ENCODE data around the gene GEMIN7. TPM values are rescaled to one million over a fixed set of nuclear protein-coding genes. Genes with fewer than 3 reads are reported as not detected.

The GEMIN7 gene
- total RNA-seq, 1 donor from 2014 or later, result 46.0 TPM

DNA sequence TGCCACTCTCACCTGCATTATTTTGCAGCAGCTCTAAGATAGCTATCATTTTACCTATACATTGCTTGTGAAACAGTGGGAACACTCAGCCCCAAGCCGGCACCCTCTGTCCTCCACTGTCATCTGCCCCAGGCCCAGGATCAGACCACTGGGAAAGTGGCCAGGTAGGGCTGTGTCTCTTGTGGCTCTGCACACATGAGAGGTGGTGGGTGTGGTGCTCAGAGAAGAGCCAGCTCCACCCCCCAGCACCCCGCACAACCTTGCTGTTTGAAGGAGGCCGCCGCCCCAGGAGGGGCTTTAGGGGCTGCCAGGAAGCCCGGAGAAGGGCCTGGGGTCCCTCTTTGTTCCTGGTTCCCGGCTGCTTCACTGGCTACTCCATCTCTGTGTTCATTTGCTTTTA, 40.5 kb downstream of the GEMIN7 start:
- FAIRE-seq, result no peak
- H3K27me3 ChIP-seq (ENCODE audit: insufficient read depth, low read length), result no peaks in the 10 kb centered on the region
- peaks cover 2% of the 10 kb centered on the region for H3K36me3 Mint-ChIP-seq (ENCODE audit: low read depth, unreplicated experiment)
- H3K79me2 ChIP-seq (ENCODE audit: insufficient read depth, low read length), result peaks cover 89% of the 10 kb centered on the region
- peaks cover 6% of the 10 kb centered on the region for H3K4me1 Mint-ChIP-seq (ENCODE audit: low read depth, unreplicated experiment)
- no peak overlapping the region for H2AFZ ChIP-seq (ENCODE audit: low read depth, low read length)
- no peak overlapping the region for H3K4me3 ChIP-seq (ENCODE audit: insufficient read depth, low read depth, low read length)
- H3K27ac Mint-ChIP-seq (ENCODE audit: unreplicated experiment), result no peak overlapping the region
- TF ChIP-seq, protein P1, sequence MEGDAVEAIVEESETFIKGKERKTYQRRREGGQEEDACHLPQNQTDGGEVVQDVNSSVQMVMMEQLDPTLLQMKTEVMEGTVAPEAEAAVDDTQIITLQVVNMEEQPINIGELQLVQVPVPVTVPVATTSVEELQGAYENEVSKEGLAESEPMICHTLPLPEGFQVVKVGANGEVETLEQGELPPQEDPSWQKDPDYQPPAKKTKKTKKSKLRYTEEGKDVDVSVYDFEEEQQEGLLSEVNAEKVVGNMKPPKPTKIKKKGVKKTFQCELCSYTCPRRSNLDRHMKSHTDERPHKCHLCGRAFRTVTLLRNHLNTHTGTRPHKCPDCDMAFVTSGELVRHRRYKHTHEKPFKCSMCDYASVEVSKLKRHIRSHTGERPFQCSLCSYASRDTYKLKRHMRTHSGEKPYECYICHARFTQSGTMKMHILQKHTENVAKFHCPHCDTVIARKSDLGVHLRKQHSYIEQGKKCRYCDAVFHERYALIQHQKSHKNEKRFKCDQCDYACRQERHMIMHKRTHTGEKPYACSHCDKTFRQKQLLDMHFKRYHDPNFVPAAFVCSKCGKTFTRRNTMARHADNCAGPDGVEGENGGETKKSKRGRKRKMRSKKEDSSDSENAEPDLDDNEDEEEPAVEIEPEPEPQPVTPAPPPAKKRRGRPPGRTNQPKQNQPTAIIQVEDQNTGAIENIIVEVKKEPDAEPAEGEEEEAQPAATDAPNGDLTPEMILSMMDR (IDR thresholded peaks at IDR 0.05; ENCODE audit: insufficient read depth, low read depth, low read length), result no peak
- TF ChIP-seq EZH2 (IDR thresholded peaks at IDR 0.05; ENCODE audit: insufficient read depth, low read length), result no peak
- no peaks in the 10 kb centered on the region for H3K9me3 Mint-ChIP-seq (ENCODE audit: unreplicated experiment)
- H3K4me3 Mint-ChIP-seq (ENCODE audit: unreplicated experiment), result no peak overlapping the region
- no peaks in the 10 kb centered on the region for H3K36me3 ChIP-seq (ENCODE audit: insufficient read depth, low read length)
- H3K9ac ChIP-seq (ENCODE audit: low read length), result no peak overlapping the region
- no peak overlapping the region for H3K4me2 ChIP-seq (ENCODE audit: low read length)
- no peaks in the 10 kb centered on the region for H3K4me1 ChIP-seq (ENCODE audit: insufficient read depth, low read length)
- DNase-seq (ENCODE audit: low read depth), result no peak
- peaks cover 97% of the 10 kb centered on the region for H4K20me1 ChIP-seq (ENCODE audit: insufficient read depth, low read length)
- no peak overlapping the region for H3K27ac ChIP-seq (ENCODE audit: low read depth, low read length)
- H3K27me3 Mint-ChIP-seq (ENCODE audit: low read depth, unreplicated experiment), result no peaks in the 10 kb centered on the region
- H3K9me3 ChIP-seq (ENCODE audit: insufficient read depth, low read depth, low read length), result no peaks in the 10 kb centered on the region

GRCh38 chr19:45121827-45122345, 42.8 kb downstream of the GEMIN7 start:
- Mint-ChIP-seq H3K9me3 (ENCODE audit: unreplicated experiment) (no peaks in the 10 kb centered on the region), H3K4me1 (ENCODE audit: low read depth, unreplicated experiment) (peaks cover 6% of the 10 kb centered on the region), H3K27ac (ENCODE audit: unreplicated experiment) (no peak overlapping the region), H3K27me3 (ENCODE audit: low read depth, unreplicated experiment) (no peaks in the 10 kb centered on the region), H3K4me3 (ENCODE audit: unreplicated experiment) (no peak overlapping the region), H3K36me3 (ENCODE audit: low read depth, unreplicated experiment) (peaks cover 2% of the 10 kb centered on the region)
- Histone ChIP-seq H2AFZ (ENCODE audit: low read depth, low read length) (no peak overlapping the region), H3K27me3 (ENCODE audit: insufficient read depth, low read length) (no peaks in the 10 kb centered on the region), H3K4me1 (ENCODE audit: insufficient read depth, low read length) (no peaks in the 10 kb centered on the region), H3K9me3 (ENCODE audit: insufficient read depth, low read depth, low read length) (no peaks in the 10 kb centered on the region), H3K79me2 (ENCODE audit: insufficient read depth, low read length) (peaks cover 87% of the 10 kb centered on the region), H3K9ac (ENCODE audit: low read length) (no peak overlapping the region), H3K4me2 (ENCODE audit: low read length) (no peak overlapping the region), H3K36me3 (ENCODE audit: insufficient read depth, low read length) (no peaks in the 10 kb centered on the region), H3K27ac (ENCODE audit: low read depth, low read length) (no peak overlapping the region), H4K20me1 (ENCODE audit: insufficient read depth, low read length) (peaks cover 97% of the 10 kb centered on the region), H3K4me3 (ENCODE audit: insufficient read depth, low read depth, low read length) (no peak overlapping the region)
- no peak for TF ChIP-seq EZH2 (IDR thresholded peaks at IDR 0.05; ENCODE audit: insufficient read depth, low read length)
- TF ChIP-seq, protein P1 (IDR thresholded peaks at IDR 0.05; ENCODE audit: insufficient read depth, low read depth, low read length), result no peak
- no peak for DNase-seq (ENCODE audit: low read depth)
- no peak for FAIRE-seq

DNA sequence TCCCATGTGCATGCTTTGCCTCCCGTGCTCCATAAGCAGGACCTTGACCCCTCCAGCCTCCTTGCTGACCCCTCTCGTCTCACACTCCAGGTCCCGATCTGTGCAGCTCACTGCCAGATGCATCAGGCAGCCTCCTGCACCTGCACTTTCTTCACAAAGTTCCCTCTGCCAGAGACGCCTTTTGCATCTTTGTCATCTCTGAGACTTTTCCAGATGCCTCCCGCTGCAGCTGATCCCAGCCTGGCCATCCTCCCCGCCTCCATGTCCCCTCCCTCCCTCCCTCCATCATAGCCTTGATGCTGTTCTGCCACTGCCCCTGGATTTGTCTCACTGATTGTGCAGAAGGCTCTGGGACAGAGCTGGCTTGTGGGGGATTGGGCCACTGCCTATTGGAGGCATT, 43.8 kb downstream of the GEMIN7 start:
- no peaks in the 10 kb centered on the region for H3K27me3 ChIP-seq (ENCODE audit: insufficient read depth, low read length)
- no peak overlapping the region for H3K4me3 Mint-ChIP-seq (ENCODE audit: unreplicated experiment)
- H2AFZ ChIP-seq (ENCODE audit: low read depth, low read length), result no peak overlapping the region
- no peak for DNase-seq (ENCODE audit: low read depth)
- no peaks in the 10 kb centered on the region for H3K27me3 Mint-ChIP-seq (ENCODE audit: low read depth, unreplicated experiment)
- no peak overlapping the region for H3K4me3 ChIP-seq (ENCODE audit: insufficient read depth, low read depth, low read length)
- no peak overlapping the region for H3K4me2 ChIP-seq (ENCODE audit: low read length)
- H3K27ac ChIP-seq (ENCODE audit: low read depth, low read length), result no peak overlapping the region
- H3K9ac ChIP-seq (ENCODE audit: low read length), result no peak overlapping the region
- peaks cover 94% of the 10 kb centered on the region for H4K20me1 ChIP-seq (ENCODE audit: insufficient read depth, low read length)
- no peaks in the 10 kb centered on the region for H3K36me3 ChIP-seq (ENCODE audit: insufficient read depth, low read length)
- no peaks in the 10 kb centered on the region for H3K9me3 Mint-ChIP-seq (ENCODE audit: unreplicated experiment)
- no peak for FAIRE-seq
- TF ChIP-seq, protein P1 (IDR thresholded peaks at IDR 0.05; ENCODE audit: insufficient read depth, low read depth, low read length), result no peak
- no peak for TF ChIP-seq EZH2 (IDR thresholded peaks at IDR 0.05; ENCODE audit: insufficient read depth, low read length)
- no peak overlapping the region for H3K27ac Mint-ChIP-seq (ENCODE audit: unreplicated experiment)
- no peaks in the 10 kb centered on the region for H3K9me3 ChIP-seq (ENCODE audit: insufficient read depth, low read depth, low read length)
- no peaks in the 10 kb centered on the region for H3K4me1 Mint-ChIP-seq (ENCODE audit: low read depth, unreplicated experiment)
- H3K79me2 ChIP-seq (ENCODE audit: insufficient read depth, low read length), result peaks cover 86% of the 10 kb centered on the region
- H3K4me1 ChIP-seq (ENCODE audit: insufficient read depth, low read length), result no peaks in the 10 kb centered on the region
- peaks cover 2% of the 10 kb centered on the region for H3K36me3 Mint-ChIP-seq (ENCODE audit: low read depth, unreplicated experiment)

All from astrocyte (in vitro differentiated cells and primary cell).